Inferior parietal cortex (tissue), 1 donor: ENCODE measurements around the gene ZNF672.
"Not testable (repeated sequence)": the region's sequence is repeated elsewhere in the genome, so short reads cannot be mapped to it uniquely, and the experiment has no call there.

ENCODE experiments used
- DNase-seq: peaks from one replicate; pipeline ENCODE4 v3.0.0-alpha.2; 2016; ENCODE audit errors: extremely low spot score

ZNF672 gene

GRCh38 chr1:248886237-248886895, 48.3 kb downstream of the ZNF672 start:
- DNase-seq = no peak

GRCh38 chr1:248889914-248890243, 51.9 kb downstream of the ZNF672 start:
- DNase-seq = not testable (repeated sequence)

- no peak for DNase-seq
Measured at GRCh38 chr1:248890549-248891498, 52.8 kb downstream of the ZNF672 start.

GRCh38 chr1:248891758-248892157, 53.7 kb downstream of the ZNF672 start:
- no peak for DNase-seq

GRCh38 chr1:248892590-248892989, 54.6 kb downstream of the ZNF672 start:
- no peak for DNase-seq

GRCh38 chr1:248894837-248895236, 56.8 kb downstream of the ZNF672 start:
- DNase-seq = no peak

GRCh38 chr1:248897412-248898337, 59.7 kb downstream of the ZNF672 start:
- no peak for DNase-seq
